HepG2 (cell line): ENCODE data around the gene LRRC8D.

ENCODE experiments used
- CEBPB ChIP-seq: IDR thresholded peaks from 2 replicates; pipeline ENCODE4 v1.6.1; 2011; ENCODE audit warnings: low read depth, low read length, improper control_type of control experiment, borderline replicate concordance
- EZH2 ChIP-seq: conservative IDR thresholded peaks from 2 replicates; pipeline ENCODE4 v1.6.1; 2012; ENCODE audit warnings: mild to moderate bottlenecking, low read depth, low read length, moderate library complexity
- TCF12 ChIP-seq, 2 experiments: fragments of 450-650 bp in 1 of 2; sonication (generic) in 1 of 2; formaldehyde crosslinking in 1 of 2; IDR thresholded peaks; 2 replicates each; pipeline versions ENCODE4 v1.6.1 to v1.8.0; 2017 to 2022; ENCODE audit warnings: antibody characterized with exemption in 1 of 2, mild to moderate bottlenecking in 1 of 2, missing genetic modification reagents in 1 of 2, moderate library complexity in 1 of 2
- ZNF205 ChIP-seq: IDR thresholded peaks from 2 replicates; pipeline ENCODE4 v1.6.1; 2018; ENCODE audit warnings: missing biosample characterization, missing genetic modification reagents

- TF ChIP-seq EZH2 (no peak), ZNF205 (CRISPR knock-in tag) (no peak), CEBPB (no peak), TCF12 (IDR thresholded peaks at IDR 0.05) (no peak), TCF12 (CRISPR knock-in tag; IDR thresholded peaks at IDR 0.05) (no peak)
Measured at GRCh38 chr1:89843273-89844130, 22.7 kb downstream of the LRRC8D start.
